ENCODE measurements around the gene DAPK2. TPM values are rescaled to one million over a fixed set of nuclear protein-coding genes. Genes with fewer than 3 reads are reported as not detected.
"Not testable (repeated sequence)": the region's sequence is repeated elsewhere in the genome, so short reads cannot be mapped to it uniquely, and the experiment has no call there.

Gene DAPK2
- total RNA-seq, 1 donor from 2014 or later, result 1.6 TPM

DNA sequence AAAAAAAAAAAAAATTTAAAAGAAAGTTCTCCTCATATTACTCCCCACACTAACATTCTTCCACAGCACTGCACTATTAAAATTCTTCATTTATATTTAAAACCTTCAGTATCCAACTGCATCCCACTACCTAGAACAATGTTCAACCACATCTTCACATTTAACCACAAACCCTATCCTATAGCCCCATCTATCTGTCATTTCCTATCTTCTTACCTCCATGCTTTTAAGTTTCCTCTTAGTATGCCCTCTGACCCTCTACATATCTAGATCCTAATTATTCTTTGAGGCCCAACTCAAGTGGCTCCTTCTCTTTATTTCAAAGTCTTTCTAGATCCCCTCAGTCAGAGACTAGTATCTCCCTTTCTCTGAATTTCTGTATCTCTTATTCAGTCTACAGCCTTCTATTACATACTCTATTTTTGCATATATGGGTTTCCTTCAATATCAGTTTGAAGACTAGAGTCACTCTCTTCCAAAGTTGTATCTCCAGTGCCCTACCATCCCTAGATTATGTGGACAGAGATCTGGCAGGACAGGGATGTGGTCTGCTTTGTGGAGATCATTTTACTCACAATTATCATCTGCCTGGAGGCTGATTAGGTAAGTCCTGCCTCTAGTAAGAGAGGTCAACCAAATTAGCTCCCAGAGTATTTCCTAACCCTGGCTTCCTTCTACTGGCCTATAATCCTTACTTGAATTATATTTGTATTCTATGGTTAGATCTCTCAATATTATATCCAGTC is 46.0 kb upstream of the DAPK2 start:
- peak overlapping the region; percentile 97 for H3K4me3 Mint-ChIP-seq (ENCODE audit: unreplicated experiment)
- H3K27me3 Mint-ChIP-seq (ENCODE audit: low read depth), result no peaks in the 10 kb centered on the region
- peak; percentile 50 for TF ChIP-seq CTCF (IDR thresholded peaks at IDR 0.05)
- H3K36me3 Mint-ChIP-seq (ENCODE audit: low read depth), result peaks cover 7% of the 10 kb centered on the region
- no peak for DNase-seq (ENCODE audit: low spot score)
- peaks cover 53% of the 10 kb centered on the region for H3K4me1 Mint-ChIP-seq (ENCODE audit: low read depth)
- no peaks in the 10 kb centered on the region for H3K9me3 Mint-ChIP-seq (ENCODE audit: low read depth)
- peak overlapping the region; percentile 96 for H3K27ac Mint-ChIP-seq (ENCODE audit: unreplicated experiment)

GRCh38 chr15:64090527-64090926 is 44.2 kb upstream of the DAPK2 start:
- Mint-ChIP-seq H3K9me3 (ENCODE audit: low read depth) (no peaks in the 10 kb centered on the region), H3K4me1 (ENCODE audit: low read depth) (peaks cover 43% of the 10 kb centered on the region), H3K27ac (ENCODE audit: unreplicated experiment) (no peak overlapping the region), H3K36me3 (ENCODE audit: low read depth) (peaks cover 8% of the 10 kb centered on the region), H3K4me3 (ENCODE audit: unreplicated experiment) (no peak overlapping the region), H3K27me3 (ENCODE audit: low read depth) (no peaks in the 10 kb centered on the region)
- TF ChIP-seq CTCF (IDR thresholded peaks at IDR 0.05), result no peak
- no peak for DNase-seq (ENCODE audit: low spot score)

DNA sequence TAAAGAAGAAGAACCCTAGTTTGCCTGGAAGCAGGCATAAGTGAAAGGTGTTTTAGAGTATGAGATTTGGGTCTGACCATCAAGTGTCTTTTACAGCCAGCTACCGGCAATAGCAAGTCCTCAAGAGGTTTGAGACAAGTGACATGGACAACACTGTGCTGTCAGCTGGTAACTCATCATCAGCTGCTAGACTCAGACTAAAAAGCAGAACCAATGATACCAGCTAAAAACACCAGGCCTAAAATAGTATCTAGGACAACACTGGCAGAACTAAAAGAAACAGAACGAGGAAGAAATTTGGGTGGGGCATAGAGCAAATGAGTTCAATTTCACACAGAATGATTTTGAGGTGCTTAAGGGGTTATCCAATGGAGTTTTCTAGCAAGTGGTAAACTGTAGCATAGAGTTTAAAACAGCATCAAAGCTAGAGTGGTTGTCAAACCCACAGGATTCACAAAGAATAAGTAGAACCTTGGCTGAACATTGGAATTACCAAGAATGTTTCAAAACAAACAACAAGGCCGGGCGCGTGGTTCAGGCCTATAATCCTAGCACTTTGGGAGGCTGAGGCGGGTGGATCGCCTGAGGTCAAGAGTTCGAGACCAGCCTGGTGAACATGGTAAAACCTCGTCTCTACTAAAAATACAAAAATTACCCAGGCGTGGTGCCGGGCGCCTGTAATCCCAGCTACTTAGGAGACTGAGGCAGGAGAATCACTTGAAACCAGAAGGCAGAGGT is 43.4 kb upstream of the DAPK2 start:
- Mint-ChIP-seq H3K27ac (ENCODE audit: unreplicated experiment) (peak overlapping the region; percentile 83), H3K36me3 (ENCODE audit: low read depth) (peaks cover 8% of the 10 kb centered on the region), H3K27me3 (ENCODE audit: low read depth) (no peaks in the 10 kb centered on the region), H3K4me1 (ENCODE audit: low read depth) (peaks cover 34% of the 10 kb centered on the region), H3K4me3 (ENCODE audit: unreplicated experiment) (no peak overlapping the region), H3K9me3 (ENCODE audit: low read depth) (no peaks in the 10 kb centered on the region)
- DNase-seq (ENCODE audit: low spot score), result no peak
- no peak for TF ChIP-seq CTCF (IDR thresholded peaks at IDR 0.05)

DNA sequence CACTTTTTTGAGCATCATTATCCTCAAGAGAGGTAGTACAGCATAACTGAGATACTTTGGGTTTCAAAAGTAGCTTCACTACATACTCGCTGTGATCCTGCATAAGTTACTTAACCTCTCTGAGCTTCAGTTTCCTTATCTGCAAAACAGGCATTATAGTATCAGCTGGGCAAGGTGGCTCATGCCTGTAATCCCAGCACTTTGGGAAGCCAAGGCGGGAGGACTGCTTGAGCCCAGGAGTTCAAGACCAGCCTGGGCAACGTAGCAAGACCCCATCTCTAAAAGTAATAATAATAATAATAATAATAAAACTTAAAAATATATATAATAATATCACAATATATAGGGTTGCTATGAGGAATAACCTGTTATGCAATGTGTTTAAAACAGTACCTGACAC is 36.5 kb upstream of the DAPK2 start:
- Mint-ChIP-seq H3K27me3 (ENCODE audit: low read depth) (no peaks in the 10 kb centered on the region), H3K36me3 (ENCODE audit: low read depth) (peaks cover 6% of the 10 kb centered on the region), H3K4me1 (ENCODE audit: low read depth) (no peaks in the 10 kb centered on the region), H3K4me3 (ENCODE audit: unreplicated experiment) (no peak overlapping the region), H3K27ac (ENCODE audit: unreplicated experiment) (no peak overlapping the region), H3K9me3 (ENCODE audit: low read depth) (no peaks in the 10 kb centered on the region)
- DNase-seq (ENCODE audit: low spot score), result no peak
- TF ChIP-seq CTCF (IDR thresholded peaks at IDR 0.05), result no peak

DNA sequence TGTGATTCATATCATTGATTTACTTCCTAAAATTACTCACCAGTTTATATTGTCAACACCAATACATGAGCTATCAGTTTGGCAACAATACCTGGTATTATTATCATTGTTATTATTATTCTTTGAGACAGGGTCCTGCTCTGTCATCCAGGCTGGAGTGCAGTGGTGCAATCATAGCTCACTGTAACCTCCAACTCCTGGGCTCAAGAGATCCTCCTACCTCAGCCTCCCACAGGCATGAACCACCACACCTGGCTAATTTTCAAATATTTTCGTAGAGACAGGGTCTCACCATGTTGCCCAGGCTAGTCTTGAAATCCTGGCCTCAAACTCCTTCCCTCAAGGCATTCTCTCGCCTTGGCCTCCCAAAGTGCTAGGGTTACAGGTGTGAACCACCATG is 27.2 kb upstream of the DAPK2 start:
- H3K4me3 Mint-ChIP-seq (ENCODE audit: unreplicated experiment); H3K9me3 Mint-ChIP-seq (ENCODE audit: low read depth); H3K36me3 Mint-ChIP-seq (ENCODE audit: low read depth); H3K27ac Mint-ChIP-seq (ENCODE audit: unreplicated experiment); H3K27me3 Mint-ChIP-seq (ENCODE audit: low read depth); DNase-seq (ENCODE audit: low spot score): not testable (repeated sequence)
- peaks cover 20% of the 10 kb centered on the region for H3K4me1 Mint-ChIP-seq (ENCODE audit: low read depth)

Data from chondrocyte (in vitro differentiated cells).